GF-D8 (cell line): ENCODE measurements around the gene LRRC14B.
"Not testable (repeated sequence)": the region's sequence is repeated elsewhere in the genome, so short reads cannot be mapped to it uniquely, and the experiment has no call there.

ENCODE experiments used
- DNase-seq: peaks from one replicate; lab custom pipeline; 2025; lab: John Stamatoyannopoulos, UW

Gene LRRC14B

GRCh38 chr5:208449-209114, 17.3 kb downstream of the LRRC14B start:
- DNase-seq, result no peak

- no peak for DNase-seq
These were observed 22.6 kb downstream of the LRRC14B start for GRCh38 chr5:213803-214395.

- DNase-seq, result not testable (repeated sequence)
These were observed 24.0 kb downstream of the LRRC14B start for GRCh38 chr5:215256-215655.

GRCh38 chr5:216076-216475, 24.8 kb downstream of the LRRC14B start:
- not testable (repeated sequence) for DNase-seq

GRCh38 chr5:217494-218456, 26.5 kb downstream of the LRRC14B start, which contains the start of the genes CCDC127 and SDHA:
Gene CCDC127 (minus strand): TSS chr5:218153. CDS start chr5:216849, 1,304 bp downstream.
Gene SDHA (plus strand): TSS chr5:218320. CDS start chr5:218356, 36 bp downstream.
- peak; percentile 75 for DNase-seq

- no peak for DNase-seq
These were observed 27.4 kb downstream of the LRRC14B start for GRCh38 chr5:218457-219291.

GRCh38 chr5:219460-219863, 28.2 kb downstream of the LRRC14B start:
- no peak for DNase-seq

GRCh38 chr5:219991-220390, 28.7 kb downstream of the LRRC14B start:
- no peak for DNase-seq

- DNase-seq, result not testable (repeated sequence)
These were observed 31.8 kb downstream of the LRRC14B start for GRCh38 chr5:222951-223715.

GRCh38 chr5:223791-224190, 32.5 kb downstream of the LRRC14B start:
- no peak for DNase-seq

- DNase-seq, result no peak
These were observed 34.0 kb downstream of the LRRC14B start for GRCh38 chr5:225334-225733.

- DNase-seq, result not testable (repeated sequence)
These were observed 36.1 kb downstream of the LRRC14B start for GRCh38 chr5:227375-227774.

GRCh38 chr5:228886-229285, 37.6 kb downstream of the LRRC14B start:
- DNase-seq, result no peak

GRCh38 chr5:230711-231110, 39.4 kb downstream of the LRRC14B start:
- no peak for DNase-seq

GRCh38 chr5:231661-232060, 40.4 kb downstream of the LRRC14B start:
- DNase-seq, result no peak

- DNase-seq, result not testable (repeated sequence)
These were observed 42.1 kb downstream of the LRRC14B start for GRCh38 chr5:233426-233825.

- DNase-seq, result no peak
These were observed 43.2 kb downstream of the LRRC14B start for GRCh38 chr5:234450-234849.

- not testable (repeated sequence) for DNase-seq
These were observed 44.2 kb downstream of the LRRC14B start for GRCh38 chr5:235527-235926.

GRCh38 chr5:237931-238330, 46.6 kb downstream of the LRRC14B start:
- DNase-seq, result not testable (repeated sequence)

GRCh38 chr5:240550-240949, 49.3 kb downstream of the LRRC14B start:
- not testable (repeated sequence) for DNase-seq
